Right ventricle myocardium inferior (tissue), 1 donor: ENCODE measurements around the gene RIMS1. TPM values are rescaled to one million over a fixed set of nuclear protein-coding genes. Genes with fewer than 3 reads are reported as not detected.

Experiments
- ATAC-seq: fragments of 200-7000 bp; cut with Tn5 transposase; one replicate; pipeline ENCODE4 v1.9.1; 2020; ENCODE audit warnings: mild to moderate bottlenecking, moderate library complexity
- DNase-seq: peaks from one replicate; pipeline ENCODE4 v3.0.0; 2021; ENCODE audit errors: missing footprints
- intact Hi-C: fragments of 100-400 bp; cut with DNase I; formaldehyde crosslinking; loops from one replicate; pipeline ENCODE4 v1.11.0; 2022
- total RNA-seq: library from RNA; stranded (reverse); fragmentation: NEBNext Ultra II Directional; extraction: Animal tissue kit (Norgen Biotek cat#: 25700); gene quantifications from one replicate; pipeline ENCODE4 v1.2.1, GENCODE V29; 2021
- donor health status: DM: no; HTN: yes; CAD: no; lungs with severe emphysema.

Gene RIMS1
- total RNA-seq, 1 donor from 2014 or later, result 1.3 TPM

DNA sequence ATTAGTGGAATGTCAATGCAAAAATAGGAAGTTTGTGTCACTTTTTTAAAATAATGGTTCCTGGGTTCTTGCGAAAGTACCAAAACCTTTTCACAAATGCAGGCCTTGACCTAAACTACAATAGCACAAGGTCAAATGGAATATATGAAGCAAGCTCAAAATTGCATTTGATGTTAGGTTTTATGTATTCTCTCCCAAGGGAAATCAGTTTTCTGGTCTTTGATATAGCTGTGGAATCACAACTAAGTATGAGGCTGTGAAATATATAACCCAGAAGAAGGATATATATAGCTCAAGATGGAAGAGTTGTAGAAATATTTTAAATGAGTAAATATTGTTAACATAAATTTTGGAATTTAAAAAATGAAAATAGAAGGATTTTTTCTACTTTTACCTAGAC, 327.3 kb downstream of the RIMS1 start:
- intact Hi-C loops, result no loop called here
- ATAC-seq (no peak), DNase-seq (no peak)

DNA sequence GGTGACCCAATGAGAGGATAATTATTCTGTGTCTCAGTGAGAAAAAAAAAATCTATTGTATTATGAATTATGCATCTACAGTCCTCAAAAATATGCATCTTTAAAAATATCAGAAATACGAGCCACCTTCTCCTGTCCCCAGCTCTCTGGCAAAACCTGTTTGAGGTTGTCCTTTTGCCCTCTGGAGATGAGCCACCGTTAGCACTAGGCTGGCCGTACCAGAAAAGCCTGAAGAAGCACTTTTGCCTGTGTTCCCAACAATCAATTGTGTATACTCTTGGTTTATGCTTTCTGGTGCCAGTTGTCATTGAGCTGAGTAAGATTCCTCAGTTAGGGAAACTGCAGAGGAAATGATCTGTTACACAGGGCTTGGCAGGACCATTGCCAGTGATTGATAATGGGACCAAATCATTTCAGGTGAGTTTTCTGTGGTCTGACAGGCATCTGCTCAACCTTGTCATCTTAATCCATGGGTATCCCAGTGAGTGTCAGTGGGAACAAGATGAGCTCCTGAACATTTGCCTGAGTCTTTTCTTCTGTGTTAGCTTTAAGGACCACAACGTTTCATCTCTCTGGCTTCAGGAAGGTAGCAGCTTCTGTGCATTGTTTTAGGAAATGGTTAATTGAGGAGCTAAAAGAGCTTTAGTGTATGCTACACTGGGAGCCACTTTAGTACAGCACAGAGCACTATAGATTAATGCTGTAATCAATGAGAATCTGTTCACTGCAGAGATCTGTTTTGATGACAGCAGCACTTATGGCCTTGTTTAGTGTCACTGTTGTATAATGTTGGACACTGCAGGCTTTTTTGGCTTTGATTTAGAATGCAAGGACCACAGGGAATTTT, 330.1 kb downstream of the RIMS1 start:
- DNase-seq (no peak), ATAC-seq (no peak)
- intact Hi-C loops, result no loop called here

DNA sequence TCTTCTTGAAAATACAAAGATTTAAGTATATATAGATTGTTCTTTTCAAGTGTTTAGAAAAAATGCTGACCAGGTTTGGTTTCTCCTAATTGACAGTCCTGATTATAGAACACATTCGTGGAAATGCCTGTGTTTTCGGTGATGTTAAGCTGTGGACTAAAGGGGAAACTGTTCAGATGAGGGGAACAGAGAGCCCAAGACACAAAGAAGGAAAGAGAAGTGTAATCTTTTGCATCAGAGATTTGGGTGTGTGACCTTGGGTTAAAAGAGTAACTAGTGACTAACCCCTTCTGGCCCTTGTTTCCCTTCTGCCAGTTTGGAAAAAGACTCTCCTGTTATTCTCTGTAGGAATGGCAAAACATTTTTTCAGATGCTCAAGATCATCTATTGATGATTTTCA, 331.3 kb downstream of the RIMS1 start:
- ATAC-seq, result no peak
- intact Hi-C loops, result no loop called here
- no peak for DNase-seq

DNA sequence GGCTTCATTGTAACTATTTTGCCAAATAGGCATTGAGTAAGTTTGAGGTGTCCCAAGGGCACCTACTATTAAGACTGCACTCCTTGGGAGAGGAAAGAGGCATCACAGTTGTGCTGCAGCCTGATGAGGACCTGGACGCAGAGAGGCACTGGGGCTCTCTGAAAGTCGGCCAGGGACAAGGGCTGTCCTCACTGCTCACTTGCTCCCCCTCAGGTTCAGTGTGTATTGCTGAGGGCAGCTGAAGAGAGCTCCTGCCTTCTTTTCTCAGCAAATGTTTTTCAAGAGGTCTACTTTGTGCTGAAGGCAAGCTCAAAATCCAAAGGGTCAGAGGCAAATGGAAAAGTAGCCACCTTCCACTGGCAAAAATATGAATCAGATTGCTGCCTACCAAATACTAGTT, 331.8 kb downstream of the RIMS1 start:
- intact Hi-C loops, result no loop called here
- ATAC-seq (no peak), DNase-seq (no peak)

DNA sequence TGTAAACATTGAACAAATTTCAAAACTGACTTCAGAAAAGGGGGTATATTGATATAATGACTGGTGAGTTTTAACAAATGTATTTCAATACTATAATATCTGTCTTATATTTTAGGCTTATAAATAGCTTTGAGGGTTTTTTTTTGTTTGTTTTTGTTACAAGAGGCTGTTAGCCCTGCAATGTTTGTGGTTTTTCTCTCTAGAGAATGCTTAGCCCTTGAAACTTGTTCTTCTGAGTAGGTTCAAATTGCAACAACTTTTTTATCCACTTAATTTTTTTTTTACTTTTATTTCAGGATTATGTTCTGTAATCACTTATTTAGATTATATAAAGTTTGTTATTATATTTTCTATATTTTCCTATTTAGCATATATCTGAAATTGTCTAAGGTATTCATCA, 333.2 kb downstream of the RIMS1 start:
- intact Hi-C loops, result no loop called here
- ATAC-seq (no peak), DNase-seq (no peak)

DNA sequence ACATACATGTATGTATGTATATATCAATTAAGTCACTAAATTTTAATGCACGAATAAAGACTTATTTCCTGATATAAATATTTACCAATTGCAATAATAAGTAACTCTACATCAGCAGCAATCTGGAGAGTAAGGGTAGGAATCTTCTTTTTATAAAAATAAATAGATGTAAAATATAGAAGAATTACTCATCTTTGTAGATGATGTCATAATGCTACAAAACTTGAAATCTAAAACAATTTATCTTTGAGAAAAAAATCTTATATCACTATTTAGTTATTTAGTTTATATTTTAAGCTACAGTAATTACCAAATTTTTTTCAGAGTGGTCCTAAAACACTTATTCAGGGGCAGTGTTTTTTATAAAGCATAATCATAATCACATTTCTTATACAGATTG, 351.7 kb downstream of the RIMS1 start:
- intact Hi-C loops, result no loop called here
- ATAC-seq (no peak), DNase-seq (no peak)

DNA sequence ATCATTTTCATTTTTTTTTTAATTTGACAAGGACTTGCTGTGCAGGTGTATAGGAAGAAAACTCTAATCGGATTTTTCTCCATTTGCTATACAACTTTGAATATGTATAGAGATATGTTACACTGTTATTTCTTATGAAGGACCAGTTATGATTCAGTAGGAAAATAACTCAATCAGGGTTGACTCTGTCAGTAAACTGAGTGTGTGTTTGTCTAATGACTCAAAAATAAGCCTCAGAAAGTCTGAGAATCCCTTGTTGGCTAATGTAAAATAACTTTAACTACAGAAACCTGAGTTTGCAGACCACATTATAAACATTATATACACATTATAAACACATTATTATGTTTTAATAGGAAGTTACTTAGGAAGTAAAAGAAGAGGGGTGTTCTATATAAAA, 352.6 kb downstream of the RIMS1 start:
- no peak for ATAC-seq
- intact Hi-C loops, result no loop called here
- DNase-seq, result no peak

DNA sequence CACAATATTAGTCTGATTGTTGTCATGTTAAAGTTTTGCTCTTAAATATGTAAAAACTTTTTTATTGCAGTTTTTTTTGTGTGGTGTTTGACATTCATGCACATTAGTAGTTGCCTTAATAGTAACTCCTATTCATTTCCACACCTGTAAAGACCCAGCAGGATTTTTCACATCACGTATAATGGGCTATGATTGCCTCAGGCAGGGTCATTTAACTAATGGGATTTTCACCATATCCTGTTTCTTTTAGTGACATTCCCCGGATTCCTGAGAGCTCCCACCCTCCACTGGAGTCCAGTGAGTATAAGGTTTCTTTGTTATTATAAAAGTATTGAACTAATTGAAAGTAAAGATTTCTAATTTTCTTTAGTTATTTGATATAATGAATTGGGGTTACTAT, 359.2 kb downstream of the RIMS1 start:
- intact Hi-C loops, result no loop called here
- ATAC-seq, result no peak
- DNase-seq, result no peak

DNA sequence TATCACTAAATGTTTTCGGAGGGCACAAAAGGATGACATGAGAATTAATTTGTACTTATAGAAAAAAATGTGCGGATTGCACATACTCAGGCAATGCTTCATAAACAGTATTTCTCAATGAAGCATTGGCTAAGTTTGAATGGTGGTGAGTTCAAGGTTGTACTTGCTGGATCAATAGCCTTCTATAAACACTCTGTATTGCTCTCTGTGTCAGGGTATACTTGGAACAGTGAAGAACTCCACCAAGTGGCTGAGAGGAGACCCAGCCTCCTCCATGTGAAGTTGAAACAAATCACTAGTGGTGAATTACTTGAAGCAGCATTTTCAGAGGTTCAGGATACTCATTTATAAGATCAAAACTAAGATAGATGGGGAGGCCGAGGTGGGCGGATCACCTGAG, 360.6 kb downstream of the RIMS1 start:
- intact Hi-C loops, result no loop called here
- DNase-seq, result no peak
- no peak for ATAC-seq

DNA sequence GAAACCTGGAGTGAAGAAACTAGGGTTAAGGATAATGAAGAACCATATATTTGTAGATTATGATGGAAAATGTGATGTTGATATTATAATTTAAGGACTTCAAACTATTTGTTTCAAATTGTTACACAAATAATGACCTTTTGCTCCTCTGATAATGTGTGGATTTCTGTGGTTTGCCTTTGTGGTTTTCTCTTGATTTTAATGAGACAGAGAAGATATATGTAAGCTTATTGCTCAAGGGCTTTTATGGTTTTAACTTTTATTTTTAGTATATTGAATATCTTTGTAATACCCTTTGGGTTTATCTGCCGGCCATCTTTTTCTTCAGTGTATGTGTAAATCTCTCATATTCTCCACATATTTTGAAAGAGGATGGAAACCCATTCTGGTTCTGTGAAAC, 362.3 kb downstream of the RIMS1 start:
- DNase-seq, result no peak
- intact Hi-C loops, result no loop called here
- no peak for ATAC-seq

DNA sequence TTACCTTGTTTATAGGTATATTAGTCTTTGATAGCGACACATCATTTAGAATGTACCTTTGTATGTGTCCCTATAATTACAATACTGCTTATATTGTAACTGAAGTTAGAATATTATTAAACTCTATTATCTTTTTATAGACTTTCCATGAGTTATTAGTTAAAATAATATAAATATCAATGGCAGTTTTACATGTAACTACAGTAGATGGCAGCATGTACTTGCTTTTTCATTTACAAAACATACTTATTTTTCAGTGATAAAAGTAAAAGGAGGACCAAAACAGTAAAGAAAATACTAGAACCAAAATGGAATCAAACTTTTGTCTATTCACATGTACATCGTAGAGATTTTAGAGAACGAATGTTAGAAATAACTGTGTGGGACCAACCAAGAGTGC, 364.3 kb downstream of the RIMS1 start:
- intact Hi-C loops, result no loop called here
- DNase-seq (no peak), ATAC-seq (no peak)

DNA sequence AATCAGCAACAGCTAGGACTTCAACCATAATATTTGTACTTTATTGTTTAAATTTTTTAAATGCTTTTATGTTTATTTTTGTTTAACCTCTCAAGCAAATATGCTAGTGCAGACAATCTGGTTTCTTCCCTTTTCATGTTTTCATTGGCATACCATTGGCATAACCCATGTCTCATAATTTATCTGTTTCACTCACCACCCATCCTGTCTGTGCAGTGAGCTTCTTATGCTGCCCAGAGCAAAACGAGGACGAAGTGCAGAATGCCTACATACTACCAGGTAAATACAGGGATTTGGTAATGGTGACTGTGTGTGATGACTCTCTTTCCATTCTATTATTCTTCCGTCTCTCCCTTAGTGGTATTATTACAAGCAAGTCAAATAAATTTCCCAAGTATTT, 374.1 kb downstream of the RIMS1 start:
- ATAC-seq (no peak), DNase-seq (no peak)
- intact Hi-C loops, result no loop called here

DNA sequence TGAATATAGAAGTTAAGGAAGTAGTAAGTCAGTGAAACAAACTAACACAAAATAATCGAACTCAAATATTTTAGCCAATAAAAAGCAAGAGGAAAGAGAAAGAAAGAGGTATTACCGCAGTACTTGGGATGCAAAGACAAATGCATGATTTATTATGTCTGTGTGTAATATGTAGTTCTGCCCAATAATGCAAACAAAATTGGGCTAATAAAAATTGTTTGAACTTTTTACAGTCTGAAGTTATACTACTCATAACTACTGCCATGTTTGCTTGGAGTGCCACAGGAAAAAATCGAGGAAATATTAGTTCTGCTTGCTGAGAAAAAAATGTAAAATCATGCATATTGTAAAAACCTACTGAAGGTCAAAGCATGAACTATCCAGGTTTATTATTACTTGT, 375.2 kb downstream of the RIMS1 start:
- no peak for ATAC-seq
- intact Hi-C loops, result no loop called here
- no peak for DNase-seq

DNA sequence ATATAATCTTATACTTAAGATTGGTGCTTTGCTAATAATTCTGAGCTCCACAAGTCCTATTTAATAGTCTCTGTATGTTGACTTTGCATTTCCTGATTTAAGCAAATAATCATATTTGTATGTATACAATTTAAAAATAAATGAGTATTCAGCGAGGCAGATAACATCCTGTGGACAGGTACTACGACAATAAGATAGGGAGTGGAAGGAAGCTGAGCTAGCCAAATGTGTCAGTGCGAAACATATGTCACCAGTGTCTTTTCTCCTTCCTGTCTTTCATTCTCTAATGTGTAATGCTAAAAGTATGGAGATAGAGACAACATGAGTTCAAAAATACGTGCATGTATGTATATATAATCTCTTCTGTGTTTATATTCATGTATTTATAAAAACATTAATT, 375.9 kb downstream of the RIMS1 start:
- DNase-seq (no peak), ATAC-seq (no peak)
- intact Hi-C loops, result no loop called here

DNA sequence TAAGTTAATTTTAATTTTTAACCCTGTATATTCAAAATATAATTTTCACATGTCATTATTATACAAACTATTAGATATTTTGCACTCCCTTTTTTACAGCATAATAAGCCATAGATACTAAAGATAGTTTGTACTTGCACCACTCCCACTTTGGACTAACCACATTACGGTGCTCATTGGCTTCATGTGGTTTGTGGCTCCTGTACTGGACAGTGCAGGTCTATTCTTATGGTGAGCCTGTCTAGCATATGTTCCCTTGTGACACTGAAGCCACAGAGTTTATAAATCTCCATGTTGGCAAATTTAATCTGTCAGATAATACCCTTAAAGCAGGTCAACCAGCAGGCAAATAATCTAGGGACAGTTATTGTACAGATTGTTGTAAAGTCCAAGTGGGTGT, 381.1 kb downstream of the RIMS1 start:
- DNase-seq (no peak), ATAC-seq (no peak)
- intact Hi-C loops, result no loop called here

DNA sequence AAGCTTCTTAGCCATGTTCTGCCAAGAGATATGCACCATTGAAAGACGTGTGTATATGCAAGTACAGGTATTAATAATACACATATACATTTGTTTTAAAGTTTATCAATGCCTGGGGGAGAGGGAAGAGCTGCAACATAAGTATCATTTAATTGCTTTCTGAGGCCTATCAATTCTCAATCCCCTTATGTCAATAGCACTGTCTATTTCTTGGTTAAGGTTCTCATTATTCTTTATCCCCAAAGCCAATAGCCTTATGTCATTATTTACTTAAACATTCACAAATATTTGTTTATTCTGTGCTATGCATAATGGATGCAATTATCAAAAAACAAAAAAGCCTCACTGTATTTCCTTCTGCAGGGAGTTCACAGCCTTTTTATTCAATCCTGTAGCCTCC, 385.2 kb downstream of the RIMS1 start:
- DNase-seq (no peak), ATAC-seq (no peak)
- intact Hi-C loops, result no loop called here

DNA sequence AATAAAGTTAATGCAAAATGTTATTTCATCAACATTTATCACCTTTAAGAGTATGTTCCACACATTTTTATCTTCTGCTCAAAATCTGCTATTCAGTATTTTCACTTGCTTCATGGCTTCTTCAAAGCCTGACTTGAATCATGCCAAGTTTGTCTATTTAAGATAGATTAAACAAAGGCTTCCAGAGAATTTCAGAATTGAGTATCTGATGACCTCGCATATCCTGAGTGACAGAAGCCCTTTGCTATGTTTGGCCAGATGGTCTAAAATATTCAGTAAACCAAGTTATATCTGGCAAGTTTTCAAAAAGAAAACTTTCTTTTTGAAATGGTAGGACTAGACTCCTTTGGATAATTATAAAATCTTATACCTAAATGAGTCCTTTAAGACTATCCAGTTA, 386.6 kb downstream of the RIMS1 start:
- DNase-seq (no peak), ATAC-seq (no peak)
- intact Hi-C loops, result no loop called here

DNA sequence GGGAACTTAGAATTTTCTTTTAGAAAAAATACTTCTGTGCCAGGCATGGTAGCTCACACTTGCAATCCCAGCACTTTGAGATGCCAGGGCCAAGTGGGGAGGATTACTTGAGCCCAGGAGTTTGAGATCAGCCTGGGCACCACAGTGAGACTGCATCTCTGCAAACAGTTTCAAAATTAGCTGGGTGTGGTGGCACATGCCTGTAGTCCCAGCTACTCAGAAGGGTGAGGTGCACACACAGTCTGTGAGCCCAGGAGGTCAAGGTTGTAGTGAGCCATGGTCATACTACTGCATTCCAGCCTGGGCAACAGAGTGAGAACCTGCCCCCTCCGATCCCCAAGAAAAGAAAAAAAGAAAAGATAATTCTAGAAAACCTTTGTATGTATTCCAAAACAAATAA, 389.5 kb downstream of the RIMS1 start:
- DNase-seq (no peak), ATAC-seq (no peak)
- intact Hi-C loops, result no loop called here

DNA sequence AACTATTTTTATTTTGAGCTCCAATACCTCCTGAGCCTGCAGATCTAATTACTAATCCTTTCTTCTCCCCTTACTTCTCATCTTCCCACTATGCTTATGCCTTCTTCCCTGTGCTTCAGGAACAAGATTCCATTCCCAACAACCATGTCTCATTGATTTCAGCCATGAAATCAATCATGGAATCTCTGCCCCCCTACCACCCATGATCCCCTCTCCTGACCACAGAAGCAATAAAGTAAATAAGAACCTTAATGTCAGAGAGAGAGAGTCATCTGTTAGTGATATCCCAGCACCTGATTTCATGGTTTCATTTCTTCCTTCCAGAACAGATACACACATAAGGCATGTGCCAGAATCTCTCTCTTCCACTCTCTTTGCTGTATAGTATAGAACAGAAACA, 395.9 kb downstream of the RIMS1 start:
- ATAC-seq (no peak), DNase-seq (no peak)
- intact Hi-C loops, result no loop called here

DNA sequence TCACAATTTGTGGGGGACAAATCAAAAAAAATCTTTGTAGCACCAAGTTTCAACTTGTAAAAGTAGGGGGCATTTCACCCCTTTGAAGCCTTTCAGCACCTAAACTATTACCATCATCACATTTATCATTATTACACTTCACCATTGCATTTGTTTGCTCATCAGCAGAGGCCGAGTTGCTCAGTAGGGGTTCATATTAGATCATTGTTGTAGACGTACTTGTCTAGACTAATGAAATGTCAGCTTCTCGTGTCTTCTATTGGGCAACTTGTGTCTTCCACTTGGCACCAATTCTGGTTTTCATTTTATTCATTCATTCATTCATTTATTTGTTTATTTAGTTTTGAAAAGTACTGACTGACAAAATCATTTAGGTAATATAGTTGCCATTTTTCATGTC, 397.2 kb downstream of the RIMS1 start:
- intact Hi-C loops, result no loop called here
- DNase-seq (no peak), ATAC-seq (no peak)

DNA sequence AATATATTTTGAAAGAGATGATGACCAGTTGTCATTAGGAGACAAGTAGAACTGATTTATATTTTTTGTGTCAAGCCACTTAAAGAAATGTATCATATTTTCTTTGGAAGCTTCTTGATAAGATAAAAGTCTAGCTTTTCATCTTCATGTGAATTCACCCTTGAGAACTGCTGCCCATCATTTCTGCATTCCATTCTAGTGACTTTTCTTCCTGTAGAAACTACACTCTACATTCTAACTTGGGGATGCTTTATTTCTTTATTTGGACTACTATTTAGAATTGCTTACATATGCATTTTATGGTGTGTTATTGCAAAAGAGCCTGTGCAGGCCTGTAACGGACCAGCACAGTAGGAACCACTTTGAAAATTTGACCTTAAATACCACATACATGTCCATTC, 400.6 kb downstream of the RIMS1 start:
- DNase-seq (no peak), ATAC-seq (no peak)
- intact Hi-C loops, result no loop called here
